Panc1 (cell line): Measurements from ENCODE around the gene ABCC10. TPM values are rescaled to one million over a fixed set of nuclear protein-coding genes. Genes with fewer than 3 reads are reported as not detected.

ENCODE experiments used
- ATAC-seq: fragments of 200-7000 bp; cut with Tn5 transposase; 2 replicates; pipeline ENCODE4 v1.9.1; 2020; ENCODE audit warnings: mild to moderate bottlenecking, moderate library complexity
- BruUV-seq: library from RNA; stranded (reverse); fragments of 400-500 nt; replicated peaks from 2 replicates; lab custom pipeline; 2021; lab: Mats Ljungman, UMichigan
- CTCF ChIA-PET: fragments of 300-600 bp; sonication (Branson Sonifier 250); formaldehyde crosslinking; loops from one replicate; lab custom pipeline; 2022; ENCODE audit warnings: antibody characterized with exemption; lab: Charles Lee
- POLR2A ChIA-PET: fragments of 300-600 bp; sonication (Branson Sonifier 250); formaldehyde crosslinking; loops from one replicate; lab custom pipeline; 2022; ENCODE audit warnings: antibody characterized with exemption; lab: Charles Lee
- DNase-seq: peaks from one replicate; pipeline ENCODE4 v3.0.0-alpha.2; 2010; ENCODE audit warnings: low read depth, low spot score
- H3K27ac ChIP-seq: 2 replicates; pipeline ENCODE4 v1.5.1; 2011; ENCODE audit warnings: mild to moderate bottlenecking, low read length, inconsistent platforms
- H3K27me3 ChIP-seq: fragments of 200-500 bp; sonication (Bioruptor generic); 2 replicates; pipeline ENCODE4 v1.6.0; 2014; ENCODE audit warnings: low read length, inconsistent platforms; ENCODE audit not compliant: control insufficient read depth, insufficient read depth
- H3K36me3 ChIP-seq: fragments of 200-500 bp; sonication (Bioruptor generic); 2 replicates; pipeline ENCODE4 v1.5.1; 2014; ENCODE audit warnings: inconsistent platforms, mild to moderate bottlenecking, low read length, moderate library complexity; ENCODE audit not compliant: control insufficient read depth, insufficient read depth
- H3K4me1 ChIP-seq: 2 replicates; pipeline ENCODE4 v1.5.1; 2011; ENCODE audit warnings: inconsistent platforms, mild to moderate bottlenecking, low read length, moderate library complexity; ENCODE audit not compliant: control insufficient read depth, insufficient read depth
- H3K4me3 ChIP-seq, 2 experiments: 2 replicates each; pipeline ENCODE4 v1.5.1; 2011 to 2012; ENCODE audit warnings: low read depth in 2 of 2, low read length in 2 of 2, mild to moderate bottlenecking in 2 of 2, inconsistent platforms in 1 of 2, moderate library complexity in 1 of 2
- H3K9me3 ChIP-seq: fragments of 200-500 bp; sonication (Bioruptor generic); 2 replicates; pipeline ENCODE4 v1.5.1; 2014; ENCODE audit warnings: low read depth, mild to moderate bottlenecking, inconsistent platforms, low read length, moderate library complexity; ENCODE audit not compliant: control insufficient read depth, insufficient read depth
- CTCF ChIP-seq: fragments of 450-650 bp; IDR thresholded peaks from 2 replicates; pipeline ENCODE4 v1.5.1; 2017; ENCODE audit warnings: mild to moderate bottlenecking
- POLR2AphosphoS5 ChIP-seq: IDR thresholded peaks from 2 replicates; pipeline ENCODE4 v1.6.1; 2012; ENCODE audit warnings: mild to moderate bottlenecking, low read depth, low read length, moderate library complexity
- REST ChIP-seq, 2 experiments: IDR thresholded peaks; 2 replicates each; pipeline ENCODE4 v1.6.1; 2011 to 2012; ENCODE audit warnings: low read depth in 2 of 2, control low read depth in 1 of 2, low read length in 1 of 2, mild to moderate bottlenecking in 1 of 2, moderate library complexity in 1 of 2; ENCODE audit not compliant: insufficient read depth in 1 of 2
- SIN3A ChIP-seq: IDR thresholded peaks from 2 replicates; pipeline ENCODE4 v1.6.1; 2012; ENCODE audit warnings: low read depth, mild to moderate bottlenecking, low read length, moderate library complexity, borderline replicate concordance; ENCODE audit not compliant: insufficient read depth
- TCF7L2 ChIP-seq: IDR thresholded peaks from 2 replicates; pipeline ENCODE4 v1.6.1; 2011; ENCODE audit warnings: mild to moderate bottlenecking, low read depth, low read length, inconsistent platforms
- in situ Hi-C: cut with HindIII; loops from 2 replicates; pipeline ENCODE4 v1.10.0; 2016; ENCODE audit warnings: low sequenced_read_pairs, low pct_unique_long_range_greater_than_20kb
- intact Hi-C: fragments of 100-400 bp; cut with micrococcal nuclease; formaldehyde crosslinking; loops from one replicate; pipeline ENCODE4 v1.10.0; 2022; ENCODE audit not compliant: unreplicated experiment
- total RNA-seq: library from RNA; stranded (reverse); gene quantifications from one replicate; pipeline ENCODE4 v1.2.1, GENCODE V29; 2021; ENCODE audit not compliant: unreplicated experiment

The ABCC10 gene
- total RNA-seq, 1 experiment from 2014 or later = 52.7 TPM

- TF ChIP-seq REST (IDR thresholded peaks at IDR 0.05; ENCODE audit: insufficient read depth in 1 of 2, low read depth in 2 of 2, low read length in 1 of 2) = no peak
- no peak for TF ChIP-seq CTCF
- no peak for TF ChIP-seq SIN3A
- no peak for TF ChIP-seq POLR2AphosphoS5
- TF ChIP-seq TCF7L2 = no peak
- H3K4me3 ChIP-seq = no peak overlapping the region
- H3K27me3 ChIP-seq = no peaks in the 10 kb centered on the region
- H3K27ac ChIP-seq = no peak overlapping the region
- H3K4me1 ChIP-seq = peaks cover 10% of the 10 kb centered on the region
- peaks cover 2% of the 10 kb centered on the region; the same call in 1 of the 2 replicates for H3K36me3 ChIP-seq
- ATAC-seq = no peak
- intact Hi-C loops (no loop called here), in situ Hi-C loops (no loop called here)
- BruUV-seq = no TSS peak
- POLR2A ChIA-PET = no interaction called here
- no peaks in the 10 kb centered on the region for H3K9me3 ChIP-seq
- DNase-seq = no peak
- CTCF ChIA-PET = no interaction called here
Observed at GRCh38 chr6:43451939-43452338, 24.6 kb downstream of the ABCC10 start.

- DNase-seq (no peak), ATAC-seq (no peak)
- no peak overlapping the region for H3K4me3 ChIP-seq
- H3K4me1 ChIP-seq = peaks cover 13% of the 10 kb centered on the region
- no peaks in the 10 kb centered on the region for H3K27me3 ChIP-seq
- H3K27ac ChIP-seq = no peak overlapping the region
- in situ Hi-C loops = no loop called here
- CTCF ChIA-PET = no interaction called here
- BruUV-seq = no TSS peak
- TF ChIP-seq REST (IDR thresholded peaks at IDR 0.05; ENCODE audit: insufficient read depth in 1 of 2, low read depth in 2 of 2, low read length in 1 of 2) = no peak
- no peak for TF ChIP-seq POLR2AphosphoS5
- TF ChIP-seq TCF7L2 = no peak
- no peak for TF ChIP-seq CTCF
- no peak for TF ChIP-seq SIN3A
- H3K9me3 ChIP-seq = no peaks in the 10 kb centered on the region
- peaks cover 2% of the 10 kb centered on the region; the same call in 1 of the 2 replicates for H3K36me3 ChIP-seq
- intact Hi-C loops = no loop called here
- POLR2A ChIA-PET = interaction anchor here (0.6 kb wide), 1 partner anchor 481 kb away, joined by 6 read pairs; no protein-coding TSS in a partner anchor
Observed at GRCh38 chr6:43452896-43453295, 25.6 kb downstream of the ABCC10 start.
